A204.1 (cell line): Measurements from ENCODE around the gene MYL3.

Source experiments
- FAIRE-seq: peaks from 2 replicates; lab custom pipeline; 2012; peaks lifted over from hg19 to GRCh38; lab: Jason Lieb, UNC

The MYL3 gene

DNA sequence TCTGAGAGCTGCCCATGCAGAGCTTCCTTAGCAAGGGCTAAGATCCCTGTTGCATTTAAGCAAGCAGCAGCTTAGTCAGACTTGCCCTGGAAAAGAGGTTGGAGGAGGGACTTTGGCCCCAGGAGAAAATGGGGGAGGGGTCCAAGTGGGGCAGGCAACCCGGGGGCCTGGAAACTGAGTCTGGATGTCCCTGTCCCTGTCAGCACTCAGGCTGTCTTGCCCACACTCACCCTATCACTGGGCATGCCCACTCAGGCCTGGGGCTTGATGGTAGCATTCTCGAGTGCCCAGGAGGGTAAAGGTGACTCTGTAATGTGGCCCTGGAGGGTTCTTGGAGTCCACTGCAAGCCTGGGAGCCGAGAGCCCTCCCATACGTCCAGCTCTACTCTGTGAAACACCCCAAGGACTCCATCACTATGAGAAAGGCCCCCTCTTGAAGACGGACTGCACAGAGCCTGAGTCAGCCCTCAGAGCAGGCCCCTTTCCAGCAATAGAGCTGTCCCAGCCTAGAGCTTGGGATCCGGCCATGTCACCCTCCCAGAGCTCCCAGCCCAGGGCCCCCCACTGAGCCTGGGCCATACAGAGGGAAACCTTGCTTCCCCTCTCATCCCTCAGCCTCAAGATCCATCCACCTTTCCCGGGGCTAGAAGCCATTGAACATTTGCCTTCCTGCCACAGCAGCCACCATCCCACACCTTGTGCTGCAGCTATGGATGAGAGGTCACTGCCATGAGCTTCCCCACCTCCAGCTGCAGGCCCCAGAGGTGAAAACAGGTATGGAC is 13.4 kb downstream of the MYL3 start:
- FAIRE-seq, result no peak

DNA sequence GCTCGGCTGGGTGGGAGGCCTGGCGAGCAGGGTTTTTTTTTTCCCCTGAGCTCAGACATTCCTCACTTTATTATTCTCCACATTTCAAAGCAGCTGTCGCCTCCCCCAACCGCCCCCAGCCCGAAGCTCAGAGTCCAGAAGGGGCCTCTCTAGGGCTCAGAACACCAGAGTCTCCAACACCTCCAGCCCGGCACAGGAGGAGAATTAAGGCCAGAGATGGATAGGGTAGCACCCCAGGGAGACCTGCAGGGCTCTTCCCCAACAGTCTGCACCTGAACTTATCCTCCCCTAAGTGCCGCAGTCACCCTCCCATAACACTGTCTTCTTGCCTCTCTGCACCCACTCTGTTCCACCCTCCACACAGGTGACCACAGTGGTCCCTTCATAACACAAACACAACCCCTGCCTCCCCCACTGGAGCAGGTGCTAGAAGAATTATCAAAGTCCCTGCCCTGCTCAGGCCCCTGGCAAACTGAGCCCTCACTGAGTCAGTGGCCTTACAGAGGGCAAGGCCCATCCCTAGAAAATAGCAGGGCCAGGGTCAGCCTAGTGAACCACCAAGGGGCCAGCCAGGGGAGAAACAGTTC is 14.1 kb downstream of the MYL3 start:
- no peak for FAIRE-seq

DNA sequence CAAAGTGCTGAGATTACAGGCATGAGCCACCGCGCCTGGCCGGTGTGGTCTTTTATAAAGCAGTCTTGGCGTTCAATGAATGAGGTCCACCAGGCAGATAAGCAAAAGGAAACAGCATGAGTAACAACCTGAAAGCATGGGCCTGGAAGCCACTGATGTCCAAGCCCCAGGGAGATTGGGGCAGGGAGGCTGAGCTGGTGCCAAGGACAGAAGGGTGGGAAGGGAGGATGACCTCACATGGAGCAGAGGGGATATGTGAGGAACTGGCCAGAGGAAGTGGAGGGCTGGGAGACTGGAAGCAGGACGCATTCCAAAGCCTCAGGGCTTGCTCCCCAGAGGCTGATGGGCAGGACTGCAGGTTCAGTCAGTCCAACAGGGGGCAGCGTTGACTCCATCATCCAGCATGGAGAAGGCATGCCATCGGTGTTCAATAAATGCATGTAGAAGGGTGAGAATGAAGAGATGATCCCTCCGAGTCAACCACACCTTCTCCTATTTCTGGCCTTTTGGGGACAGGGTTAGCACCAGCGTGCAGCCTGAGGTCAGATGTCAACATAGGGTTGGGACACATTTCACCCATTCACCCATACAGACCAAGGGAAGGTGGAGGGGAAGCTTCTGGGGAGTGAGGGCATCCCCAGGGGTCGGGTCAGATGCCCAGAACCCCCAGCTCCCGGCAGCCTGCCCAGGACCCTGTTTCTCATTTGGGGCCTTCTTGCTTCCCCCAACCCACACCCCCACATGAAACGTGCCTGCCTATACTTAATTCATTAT is 14.8 kb downstream of the MYL3 start:
- no peak for FAIRE-seq

DNA sequence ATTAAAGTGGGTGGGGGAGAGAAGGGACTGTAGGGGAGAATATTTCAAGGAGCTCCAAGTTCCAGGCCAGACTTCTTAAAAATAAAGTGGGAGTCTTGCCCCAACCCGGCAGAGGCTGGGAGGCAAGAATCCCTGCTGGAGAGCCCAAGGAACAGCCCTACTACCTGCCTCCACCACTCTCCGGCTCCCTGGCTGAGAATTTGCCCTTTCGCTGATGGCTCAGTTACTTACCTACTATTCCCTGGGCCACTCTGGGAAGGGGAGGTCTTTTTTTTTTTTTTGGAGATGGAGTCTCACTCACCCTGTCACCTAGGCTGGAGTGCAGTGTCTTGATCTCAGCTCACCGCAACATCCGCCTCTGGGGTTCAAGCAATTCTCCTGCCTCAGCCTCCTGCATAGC is 15.5 kb downstream of the MYL3 start:
- no peak for FAIRE-seq

GRCh38 chr3:46846624-46847542 is 16.4 kb downstream of the MYL3 start:
- no peak for FAIRE-seq

- FAIRE-seq, result no peak
Observed at GRCh38 chr3:46845860-46846623, 17.2 kb downstream of the MYL3 start.

GRCh38 chr3:46845397-46845859 is 17.8 kb downstream of the MYL3 start:
- FAIRE-seq, result no peak

DNA sequence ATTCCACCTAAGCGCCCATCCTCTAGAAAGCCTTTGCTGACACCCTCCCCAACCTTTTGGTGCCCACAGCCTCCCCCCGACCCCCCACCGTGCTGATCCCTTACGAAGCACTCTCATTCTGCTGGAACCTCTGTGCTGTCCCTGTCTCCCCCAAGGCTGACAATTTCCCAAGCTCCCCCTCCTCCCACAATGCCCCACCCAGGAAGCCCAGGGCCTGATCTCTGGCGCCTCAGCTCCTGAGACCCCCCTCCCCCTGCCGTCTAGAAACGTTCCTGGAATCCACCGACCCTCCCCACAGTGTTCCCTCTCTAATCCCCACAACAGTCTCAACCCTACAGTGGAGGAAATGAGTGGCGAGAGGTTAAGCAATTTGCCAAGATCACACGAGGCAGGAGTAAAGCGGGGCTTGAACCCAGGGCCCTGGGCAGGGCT is 18.3 kb downstream of the MYL3 start:
- no peak for FAIRE-seq

- no peak for FAIRE-seq
Observed at GRCh38 chr3:46844397-46844796, 18.8 kb downstream of the MYL3 start.

- no peak for FAIRE-seq
Observed at GRCh38 chr3:46843508-46843907, 19.7 kb downstream of the MYL3 start.

- no peak for FAIRE-seq
Observed at GRCh38 chr3:46840491-46840890, 22.8 kb downstream of the MYL3 start.

DNA sequence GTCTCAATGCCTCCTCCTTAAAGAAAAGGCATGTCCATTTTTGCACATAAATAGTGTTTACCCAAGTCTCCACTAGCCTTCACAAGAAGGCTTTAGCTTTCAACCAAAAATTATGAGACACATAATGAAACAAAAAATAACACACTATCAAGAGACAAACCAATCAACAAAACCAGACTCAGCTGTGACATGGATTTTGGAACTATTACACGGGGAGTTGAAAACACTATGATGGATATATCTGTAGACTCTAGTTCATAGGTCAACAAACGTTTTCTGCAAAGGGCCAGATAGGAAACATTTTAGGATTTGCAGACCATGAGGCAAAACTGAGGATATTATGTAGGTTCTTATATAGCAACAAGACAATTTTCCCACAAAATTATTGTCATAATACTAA is 24.9 kb downstream of the MYL3 start:
- FAIRE-seq, result no peak

GRCh38 chr3:46835491-46835890 is 27.8 kb downstream of the MYL3 start:
- FAIRE-seq, result no peak

DNA sequence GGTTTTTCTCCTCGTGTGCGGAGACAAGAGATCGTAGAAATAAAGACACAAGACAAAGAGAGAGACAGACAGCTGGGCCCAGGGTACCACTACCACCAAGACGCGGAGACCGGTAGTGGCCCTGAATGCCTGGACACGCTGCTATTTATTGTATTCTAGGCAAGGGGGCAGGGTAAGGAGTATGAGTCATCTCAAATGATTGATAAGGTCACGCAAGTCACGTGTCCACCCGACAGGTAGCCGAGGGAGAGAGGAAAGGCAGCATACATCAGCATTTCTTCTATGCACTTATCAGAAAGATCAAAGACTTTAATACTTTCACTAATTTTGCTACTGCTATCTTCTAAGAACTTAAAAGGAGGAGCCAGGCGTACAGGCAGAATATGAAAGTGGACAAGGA is 28.2 kb downstream of the MYL3 start:
- FAIRE-seq, result no peak

- FAIRE-seq, result no peak
Observed at GRCh38 chr3:46833346-46834300, 29.6 kb downstream of the MYL3 start.

GRCh38 chr3:46831841-46832240 is 31.4 kb downstream of the MYL3 start:
- FAIRE-seq, result no peak

DNA sequence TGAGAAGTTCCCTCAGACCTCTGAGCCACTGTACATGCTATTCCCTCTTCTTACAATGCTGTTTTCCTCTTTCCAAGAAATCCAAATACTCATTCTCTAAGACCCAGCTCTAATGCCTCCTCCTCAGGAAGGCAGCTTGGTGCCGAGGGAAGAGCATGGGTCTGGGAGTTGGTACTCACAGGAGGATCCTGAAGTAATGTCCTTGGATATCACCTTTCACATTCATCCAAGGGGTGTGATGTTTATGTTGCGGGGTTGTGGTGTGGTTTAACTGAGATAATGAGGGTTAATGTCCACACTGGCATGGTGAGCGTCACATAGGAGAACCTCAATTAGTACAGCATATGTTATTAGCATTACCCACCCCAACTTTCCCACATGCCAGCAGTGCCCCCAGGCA is 31.9 kb downstream of the MYL3 start:
- FAIRE-seq, result no peak

DNA sequence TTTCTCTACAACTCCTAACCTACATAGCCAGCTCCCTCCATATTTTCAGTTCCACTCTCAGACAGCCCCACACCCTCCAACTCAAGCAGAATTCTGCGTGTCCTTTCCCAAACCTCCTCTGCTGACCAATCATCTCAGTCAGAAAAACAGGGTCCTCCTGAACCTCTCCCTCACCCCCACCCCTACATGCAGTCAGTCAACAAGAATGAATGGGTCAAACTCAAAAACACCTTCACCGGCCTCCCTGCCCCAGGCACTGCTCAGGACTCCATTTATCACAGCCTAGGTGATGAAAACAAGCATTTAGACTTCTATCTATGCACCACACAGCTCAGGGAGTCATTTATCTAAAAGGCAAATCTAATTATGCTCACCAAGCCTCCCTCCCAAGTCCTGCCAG is 32.4 kb downstream of the MYL3 start:
- no peak for FAIRE-seq

GRCh38 chr3:46829699-46830208 is 33.5 kb downstream of the MYL3 start:
- FAIRE-seq, result no peak

DNA sequence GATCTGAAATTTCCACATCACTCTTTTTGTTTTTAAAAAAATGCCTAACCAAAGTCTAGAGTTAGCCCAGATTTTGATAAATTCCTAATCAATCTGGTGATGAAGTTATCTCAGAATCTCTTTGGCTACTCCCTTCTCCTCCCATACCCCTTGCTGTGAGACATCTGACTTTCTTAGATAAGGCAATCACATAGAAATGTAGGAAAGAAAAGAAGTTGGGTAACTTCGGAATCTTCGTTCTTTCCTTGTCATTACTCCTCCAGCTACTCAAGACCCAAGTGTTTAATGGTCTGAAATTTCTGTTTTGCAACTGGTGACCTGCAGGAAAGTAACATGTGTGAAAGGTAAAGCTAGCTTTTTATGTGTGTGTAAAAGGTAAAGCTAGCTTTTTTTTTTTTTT is 37.8 kb downstream of the MYL3 start:
- no peak for FAIRE-seq
